NCI-H2171 treated with DMSO at 0.1 percent for 48 hours (cell line): ENCODE data around the gene MRPL11.
"Not testable (repeated sequence)": the region's sequence is repeated elsewhere in the genome, so short reads cannot be mapped to it uniquely, and the experiment has no call there.

ENCODE experiments used
- DNase-seq: peaks from one replicate; lab custom pipeline; 2025; lab: John Stamatoyannopoulos, UW

MRPL11 gene

DNA sequence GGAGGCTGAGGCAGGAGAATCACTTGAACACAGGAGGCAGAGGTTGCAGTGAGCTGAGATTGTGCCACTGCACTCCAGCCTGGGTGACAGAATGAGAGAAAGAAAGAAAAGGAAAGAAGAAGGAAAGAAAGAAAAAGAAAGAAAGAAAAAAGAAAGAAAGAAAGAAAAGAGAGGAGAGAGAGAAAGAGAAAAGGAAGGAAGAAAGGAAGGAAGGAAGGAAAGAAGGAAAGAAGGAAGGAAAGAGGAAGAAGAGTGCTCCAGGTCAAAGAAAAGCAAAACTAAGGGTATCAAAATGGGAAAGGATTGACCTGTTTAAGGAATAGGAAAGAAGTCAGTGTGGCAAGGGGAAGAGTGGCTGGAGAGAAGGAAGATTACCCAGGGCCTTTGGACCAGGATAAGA is 7.4 kb downstream of the MRPL11 start:
- DNase-seq, result not testable (repeated sequence)

DNA sequence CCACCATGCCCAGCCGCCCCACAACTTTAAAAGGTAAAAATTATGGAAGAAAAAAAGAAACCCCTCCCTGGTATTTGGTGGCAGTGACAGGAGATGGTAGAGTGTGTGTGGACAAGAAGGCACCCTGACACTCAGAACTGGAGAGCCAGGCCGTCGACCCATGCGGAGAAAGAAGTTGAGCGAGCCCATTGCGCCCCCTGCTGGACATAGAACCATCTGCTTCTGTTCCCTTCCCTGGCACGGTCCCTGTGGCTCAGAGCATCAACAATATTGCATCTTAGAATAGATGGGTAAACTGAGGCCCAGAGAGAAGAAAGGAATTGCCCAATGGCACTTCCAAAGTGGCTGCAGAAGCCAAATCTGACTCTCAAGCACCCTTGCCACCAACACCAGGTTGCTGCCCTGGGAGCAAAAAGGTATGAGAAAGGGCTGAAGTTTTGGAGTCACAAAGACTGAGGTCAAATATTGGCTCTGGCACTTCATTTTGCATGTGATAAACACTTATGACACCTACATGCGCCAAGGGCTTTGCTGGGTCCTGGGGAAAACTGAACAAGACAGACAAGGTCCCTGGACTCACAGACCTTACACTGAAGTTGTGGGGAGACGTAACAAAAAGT is 8.6 kb downstream of the MRPL11 start:
- DNase-seq, result peak; percentile 74

DNA sequence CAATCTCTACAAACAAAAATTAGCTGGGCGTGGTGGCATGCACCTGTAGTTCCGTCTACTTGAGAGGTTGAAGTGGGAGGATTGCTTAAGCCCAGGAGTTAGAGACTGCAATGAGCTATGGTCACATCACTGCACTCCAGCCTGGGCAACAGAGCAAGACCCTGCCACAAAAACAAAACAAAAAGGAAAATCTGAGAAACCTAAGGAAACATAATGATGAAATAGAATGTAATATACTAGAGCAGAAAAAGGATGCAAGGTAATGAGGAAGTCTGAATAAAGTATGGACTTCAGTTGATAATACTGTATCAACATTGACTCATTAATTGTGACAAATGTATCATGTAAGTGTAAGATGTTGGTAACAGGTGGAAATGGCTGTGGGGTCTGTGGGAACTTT is 9.7 kb downstream of the MRPL11 start:
- no peak for DNase-seq

DNA sequence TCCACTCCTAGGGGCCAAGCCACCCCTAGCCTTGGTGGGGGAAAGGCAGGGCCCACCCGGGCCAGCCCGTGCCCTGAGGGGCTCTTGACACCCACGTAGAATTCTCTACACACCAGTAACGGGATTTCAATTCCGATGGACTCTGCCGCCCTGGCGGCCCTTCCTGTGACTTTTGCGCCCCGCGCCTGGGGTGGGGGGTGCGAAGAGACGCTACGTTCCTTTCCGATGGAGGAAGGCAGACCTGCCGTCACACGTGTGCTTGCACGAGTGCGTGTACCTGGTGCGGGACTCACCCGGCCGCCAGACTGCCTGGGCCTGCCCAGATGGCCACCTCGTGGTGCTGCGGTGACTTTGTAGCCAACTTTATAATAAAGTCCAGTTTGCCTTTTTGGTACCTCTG is 12.3 kb downstream of the MRPL11 start:
- no peak for DNase-seq

DNA sequence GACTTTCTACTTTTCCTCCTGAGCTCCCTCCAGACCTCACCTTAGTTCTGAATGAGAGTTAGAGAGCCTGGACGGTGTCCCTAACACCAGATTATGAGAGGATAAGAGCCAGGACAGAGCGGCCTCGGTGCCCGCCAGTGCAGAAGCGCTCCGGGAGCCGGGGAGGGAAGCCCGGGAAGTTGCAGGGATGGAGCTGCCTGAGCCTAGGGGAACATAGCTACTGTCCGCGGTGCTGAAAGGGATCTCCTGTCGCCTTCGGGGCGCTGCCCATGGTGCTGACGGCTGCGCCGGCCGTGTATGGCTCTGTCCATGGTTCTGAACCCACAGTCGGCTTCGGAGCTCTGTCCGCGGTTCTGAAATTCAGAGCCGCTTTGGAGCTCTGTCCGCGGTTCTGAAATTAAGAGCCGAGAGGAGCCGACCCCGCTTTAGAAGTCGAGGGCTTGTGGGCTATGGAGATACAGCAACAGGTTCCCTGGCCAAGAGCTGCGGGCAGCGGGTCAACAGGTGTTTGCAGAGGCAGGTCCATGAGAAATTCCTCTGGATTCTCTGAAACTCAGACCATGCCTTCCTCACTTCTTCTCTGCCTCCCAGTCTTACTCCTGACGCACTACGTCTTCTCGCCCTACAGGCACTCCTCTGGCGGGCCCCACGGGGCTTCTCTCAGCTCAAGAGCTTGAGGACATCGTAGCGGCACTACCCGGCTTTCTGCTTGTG is 17.0 kb downstream of the MRPL11 start:
- no peak for DNase-seq

DNA sequence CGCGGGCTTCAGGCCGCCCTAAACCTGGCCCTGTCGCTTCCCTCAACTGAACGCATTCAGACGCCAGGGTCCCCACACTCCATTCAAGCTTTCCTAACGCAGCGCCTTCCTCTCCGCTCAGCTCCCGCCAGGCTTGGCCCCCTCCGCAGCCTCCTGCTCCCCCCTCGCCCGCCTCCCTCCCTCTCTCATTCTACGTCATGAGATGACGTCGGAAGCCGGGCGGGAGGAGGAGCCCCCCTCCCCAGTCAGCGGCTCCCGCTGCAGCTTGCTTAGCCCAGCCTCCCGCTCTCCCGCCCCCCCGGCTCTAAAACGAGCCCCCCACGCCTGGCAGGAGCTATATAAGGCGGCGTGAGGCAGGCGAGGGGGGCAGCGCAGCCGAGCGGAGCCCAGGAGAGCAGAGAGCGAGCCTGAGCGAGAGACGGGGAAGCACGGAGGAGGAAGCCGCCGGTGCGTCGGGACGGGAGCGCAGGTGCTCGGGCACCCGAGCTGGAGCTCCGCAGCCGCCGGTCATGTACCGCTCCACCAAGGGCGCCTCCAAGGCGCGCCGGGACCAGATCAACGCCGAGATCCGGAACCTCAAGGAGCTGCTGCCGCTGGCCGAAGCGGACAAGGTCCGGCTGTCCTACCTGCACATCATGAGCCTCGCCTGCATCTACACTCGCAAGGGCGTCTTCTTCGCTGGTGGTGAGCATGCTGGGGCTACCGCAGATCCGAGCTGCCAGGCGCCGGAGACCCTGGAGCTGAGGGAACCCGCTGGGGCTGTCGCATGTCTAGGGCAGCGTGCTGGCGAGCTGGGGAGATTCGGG is 17.8 kb downstream of the MRPL11 start, which contains the start of gene NPAS4:
TSS of gene NPAS4 (plus strand) at position 365 of the 806 bp plus-strand sequence. CDS start at position 510, 145 bp downstream.
- DNase-seq, result no peak

DNA sequence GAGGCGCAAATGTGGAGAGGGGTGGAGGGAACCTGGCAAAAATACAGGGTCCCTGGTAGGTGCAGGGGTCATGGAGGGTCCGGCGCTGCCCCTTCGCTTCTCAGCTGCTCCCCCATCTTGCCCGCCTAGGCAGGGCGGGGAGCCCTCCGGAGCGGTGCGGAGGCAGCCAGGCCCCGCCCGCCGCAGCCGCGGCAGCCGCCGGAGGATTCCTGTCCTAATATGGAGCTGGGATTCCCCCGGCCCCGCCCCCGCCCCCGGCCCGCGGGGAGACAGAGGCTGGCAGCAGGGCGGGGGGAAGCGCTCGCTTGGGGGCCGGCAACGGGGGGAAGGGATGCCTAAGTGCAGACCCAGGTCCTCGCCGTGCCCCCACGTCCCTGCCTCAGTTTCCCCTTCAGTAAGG is 18.8 kb downstream of the MRPL11 start:
- peak; percentile 63 for DNase-seq

DNA sequence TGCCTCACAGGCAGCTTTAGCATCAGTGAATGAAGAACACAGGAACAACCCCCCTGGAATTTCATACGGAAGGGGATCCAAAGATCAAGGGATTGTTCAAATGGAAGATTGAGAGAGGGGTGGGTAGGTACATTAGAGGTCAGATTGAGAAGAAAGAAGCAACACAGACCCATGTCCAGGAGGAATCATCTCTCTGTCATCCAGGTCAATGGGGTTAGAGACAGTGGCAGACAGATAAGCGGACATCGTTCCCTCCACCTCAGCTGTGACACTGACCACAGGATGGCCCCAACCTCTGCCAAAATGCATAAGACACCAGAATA is 19.7 kb downstream of the MRPL11 start:
- DNase-seq, result no peak

DNA sequence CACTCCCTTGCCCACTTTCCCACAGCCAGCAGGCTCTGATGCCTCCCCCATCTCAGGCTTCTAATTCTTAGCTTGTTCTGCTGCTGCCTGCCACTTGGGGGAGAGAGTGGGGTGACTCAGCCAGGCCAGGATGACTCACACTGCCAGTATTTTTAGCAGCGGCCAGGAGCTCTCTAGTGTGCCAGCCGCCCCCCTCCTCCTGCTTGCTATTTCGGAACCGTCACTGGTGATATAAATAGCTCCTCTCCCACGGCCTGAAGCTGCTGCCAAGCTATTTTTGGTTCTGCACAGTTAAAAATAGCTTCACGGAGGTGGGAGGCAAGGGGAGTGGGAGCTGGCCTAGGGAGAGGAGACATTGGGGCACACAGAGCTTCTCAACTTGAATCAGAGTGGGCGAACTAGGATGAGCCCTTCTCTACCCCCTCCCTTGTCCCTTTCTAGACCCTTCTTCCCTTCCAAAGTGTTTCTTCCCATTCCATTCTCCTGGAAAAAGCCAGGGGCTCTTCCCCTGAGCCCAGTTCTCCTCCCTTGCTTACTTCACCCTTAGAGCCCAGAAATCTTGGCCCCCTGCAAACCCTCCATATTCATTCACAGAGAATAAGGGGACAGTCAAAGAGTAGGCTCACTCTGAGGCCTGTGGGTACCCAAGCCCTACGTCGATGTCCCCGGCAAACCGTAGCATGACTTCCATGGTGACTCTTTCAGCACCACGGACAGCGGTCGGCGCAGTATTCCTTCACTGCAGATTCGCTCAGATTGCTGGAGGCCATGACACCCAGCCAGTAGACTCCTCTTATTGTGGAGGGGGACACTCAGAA is 20.3 kb downstream of the MRPL11 start:
- DNase-seq, result peak; percentile 89

DNA sequence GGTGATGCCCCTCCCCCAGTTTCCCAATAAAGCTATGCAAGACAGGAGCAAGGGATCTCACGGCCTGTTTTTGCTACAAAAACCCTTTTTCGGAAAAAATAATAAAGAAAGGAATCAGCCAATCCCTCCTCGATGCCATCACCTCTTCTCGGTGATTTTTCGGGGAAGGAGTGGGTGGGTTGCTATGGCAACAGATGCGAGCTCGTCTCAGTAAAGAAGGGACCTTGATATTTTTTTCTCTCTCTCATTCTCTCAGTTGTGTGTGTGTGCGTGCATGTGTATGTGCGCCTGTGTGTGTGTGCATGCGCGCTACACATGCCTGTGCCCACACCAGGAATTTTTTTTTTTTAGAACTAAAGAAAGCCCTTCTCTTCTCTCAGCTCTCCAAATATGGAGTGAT is 21.6 kb downstream of the MRPL11 start:
- DNase-seq, result no peak

DNA sequence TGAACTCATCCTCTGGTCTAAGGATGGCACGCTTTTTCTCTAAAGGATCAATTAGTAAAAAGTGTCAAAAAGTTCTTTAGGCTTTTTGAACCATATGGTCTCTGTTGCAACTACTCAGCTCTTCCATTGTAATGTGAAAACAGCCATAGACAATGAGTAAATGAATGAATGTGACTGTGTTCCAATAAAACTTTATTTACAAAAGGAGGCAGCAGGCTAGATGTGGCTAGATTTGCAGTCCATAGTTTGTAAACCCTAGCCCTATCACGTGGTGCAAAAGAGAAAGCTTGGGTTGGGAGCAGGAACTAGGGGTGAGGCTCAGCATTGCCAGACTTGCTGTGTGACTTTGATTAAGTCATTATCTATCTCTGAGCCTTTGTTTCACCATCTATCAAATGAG is 23.2 kb downstream of the MRPL11 start:
- DNase-seq, result no peak

DNA sequence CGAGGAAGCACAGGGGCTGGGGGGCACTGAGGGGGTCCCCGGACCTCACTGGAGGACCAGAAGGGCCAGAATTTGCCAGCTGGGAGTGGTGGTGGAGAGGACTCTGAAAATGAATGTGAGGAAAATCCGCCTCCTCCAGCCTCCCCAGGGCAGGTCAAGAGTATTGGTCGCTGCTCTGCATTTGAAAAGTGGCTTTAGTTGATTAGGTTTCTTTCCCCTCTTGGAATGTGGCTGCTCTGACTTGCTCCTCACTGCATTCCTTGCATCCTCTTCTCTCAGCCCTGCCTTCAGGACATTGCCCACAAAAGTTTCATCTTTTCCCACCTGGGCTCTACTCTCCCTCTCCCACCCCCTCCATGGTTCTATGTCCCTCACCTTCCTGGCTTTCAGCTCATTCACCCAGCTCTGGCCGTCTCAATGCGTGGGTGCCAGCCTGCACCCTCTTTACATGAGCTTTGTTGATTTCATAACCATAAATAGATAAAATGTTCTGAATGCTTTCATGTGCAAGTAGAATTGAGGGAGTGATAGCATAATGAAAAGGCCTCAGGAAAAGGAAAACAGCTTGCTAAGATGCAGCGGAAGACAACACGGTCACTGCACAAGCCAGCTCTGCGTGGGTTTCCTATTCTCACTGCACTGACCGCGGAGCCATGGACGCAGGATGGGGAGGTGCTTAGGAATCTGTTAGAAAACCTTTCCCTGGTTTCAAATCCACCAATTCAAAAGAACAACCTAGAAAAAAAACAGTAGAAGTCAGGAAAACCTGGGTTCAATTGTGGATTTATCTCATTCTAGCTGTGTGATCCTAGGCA is 24.3 kb downstream of the MRPL11 start:
- DNase-seq, result no peak

DNA sequence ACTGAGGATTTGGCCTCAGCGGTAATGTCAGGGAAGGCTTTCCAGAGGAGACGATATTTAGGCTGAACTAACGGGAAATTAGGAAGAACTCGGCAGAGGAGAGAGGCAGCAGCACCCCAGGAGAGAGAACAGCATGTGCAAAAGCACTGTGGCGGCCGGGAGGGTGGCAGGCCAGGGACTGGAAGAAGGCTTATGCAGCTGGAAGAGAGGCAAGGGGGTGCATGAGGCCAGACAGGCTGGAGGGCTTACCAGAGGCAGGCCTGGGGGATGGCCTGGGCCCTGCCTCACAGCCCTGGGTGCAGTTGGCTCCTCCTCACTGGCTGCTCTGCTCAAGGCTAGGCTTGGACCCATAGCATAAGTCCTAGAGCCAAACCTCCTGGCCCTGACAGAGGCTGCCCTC is 25.5 kb downstream of the MRPL11 start:
- no peak for DNase-seq

DNA sequence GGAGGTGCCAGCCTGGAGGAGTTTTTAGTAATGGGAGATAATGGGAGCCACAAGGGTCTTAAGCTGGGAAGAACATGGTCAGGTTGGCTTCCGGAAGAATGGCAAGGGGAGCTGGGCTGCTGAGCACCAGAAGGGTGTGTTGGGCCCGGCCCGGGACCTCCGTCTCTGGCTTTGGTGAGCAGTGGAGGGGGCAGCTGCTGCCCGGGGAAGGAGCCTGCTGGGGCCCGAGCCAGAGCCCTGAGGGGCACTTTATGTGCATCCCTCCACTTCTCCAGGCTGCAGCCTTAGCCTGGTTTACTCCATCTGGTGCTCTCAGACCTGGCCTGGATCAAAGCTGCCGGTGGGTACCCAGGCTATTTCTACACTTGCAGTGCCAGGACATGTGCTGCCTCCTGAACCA is 26.5 kb downstream of the MRPL11 start:
- no peak for DNase-seq

DNA sequence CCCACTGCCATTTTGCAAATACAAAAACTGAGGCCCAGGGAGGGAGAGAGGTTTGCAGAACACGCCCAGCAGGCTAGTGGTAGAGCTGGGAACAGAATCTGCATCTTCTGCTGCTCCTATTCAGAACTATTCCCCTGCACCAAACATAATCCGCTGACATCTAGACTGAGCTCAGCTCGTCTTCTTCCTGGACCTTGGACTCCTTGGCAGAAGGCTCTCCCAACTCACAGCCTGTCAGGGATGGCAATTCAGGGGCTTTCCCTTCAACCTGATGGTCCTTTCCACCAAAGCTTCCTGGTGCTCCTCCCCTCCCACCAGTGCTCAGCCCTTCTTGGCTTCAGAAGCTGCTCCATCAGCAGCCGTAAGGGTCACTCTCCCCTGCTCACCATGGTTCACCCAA is 27.3 kb downstream of the MRPL11 start:
- no peak for DNase-seq

DNA sequence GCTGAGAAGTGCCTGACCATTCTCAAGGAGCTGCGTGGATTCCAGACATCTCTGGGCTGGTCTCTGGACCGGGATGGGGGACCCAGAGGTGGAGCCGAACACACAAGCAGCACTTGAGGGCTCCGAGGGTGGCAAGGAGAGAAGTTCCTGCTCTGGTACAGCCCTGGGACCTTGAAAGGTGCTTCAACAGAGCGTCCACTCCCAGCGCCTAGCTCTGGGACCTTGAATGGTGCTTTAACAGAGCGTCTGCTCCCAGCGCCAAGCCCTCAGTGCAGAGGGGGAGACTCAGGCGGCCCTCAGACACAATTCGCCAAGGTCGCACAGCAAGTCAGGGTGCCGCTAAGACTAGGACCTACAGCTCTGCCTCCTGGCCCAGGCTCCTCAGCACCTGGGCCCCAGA is 28.5 kb downstream of the MRPL11 start:
- no peak for DNase-seq

DNA sequence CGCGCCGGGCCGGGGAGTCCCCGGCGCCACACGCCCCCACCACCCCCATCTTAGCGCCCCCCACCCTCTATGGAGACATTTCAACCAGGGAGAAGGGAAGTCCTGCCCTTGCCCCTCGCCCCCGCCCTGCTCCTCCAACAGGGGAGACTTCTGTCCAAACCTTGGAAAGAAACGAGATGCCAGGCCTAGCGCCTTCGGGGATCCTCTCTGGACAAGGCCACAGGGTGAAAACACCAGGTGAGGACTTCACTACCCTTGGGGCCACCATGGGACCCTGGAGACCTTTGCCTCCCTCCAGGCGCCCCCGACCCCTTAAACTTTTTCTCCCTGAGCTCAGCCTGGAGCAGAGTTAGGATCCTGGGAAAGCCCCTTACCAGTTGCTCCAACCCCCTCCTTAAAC is 29.4 kb downstream of the MRPL11 start:
- DNase-seq, result no peak

DNA sequence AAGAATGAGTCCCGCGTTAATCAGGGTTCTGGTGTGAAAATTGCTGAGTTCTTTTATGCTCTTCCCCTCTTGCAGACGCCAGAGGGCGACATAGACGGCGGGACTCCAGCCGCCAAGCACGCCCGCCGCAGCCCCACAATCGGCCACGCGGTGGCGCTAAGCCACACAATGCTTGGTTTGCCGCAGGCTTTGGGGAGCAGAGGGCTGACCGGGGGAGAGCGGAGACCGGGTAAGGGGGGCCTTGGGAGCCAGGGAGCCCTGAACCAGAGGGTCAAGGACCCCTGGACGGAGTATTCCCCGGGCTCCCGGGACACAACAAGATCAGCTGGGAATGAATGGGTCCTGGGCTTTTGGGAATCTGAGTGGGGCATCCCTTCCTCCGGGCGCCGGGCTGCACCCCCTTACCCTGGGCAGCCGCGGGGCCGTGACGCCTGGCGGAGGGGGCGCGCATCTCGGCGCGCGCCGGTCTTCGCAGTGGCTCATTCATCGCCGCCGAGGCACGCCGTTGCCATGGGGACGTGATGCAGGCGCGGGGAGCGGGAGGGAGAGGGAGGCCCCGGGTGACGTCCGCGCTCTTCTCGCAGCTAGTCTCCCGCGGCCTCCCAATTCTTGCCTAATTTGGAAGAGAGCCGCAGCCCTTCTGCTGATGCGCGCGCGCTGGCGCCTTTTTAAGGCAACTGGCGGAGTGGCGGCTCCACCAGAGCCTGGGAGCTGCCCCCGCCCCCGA is 30.0 kb downstream of the MRPL11 start:
- peak; percentile 96 for DNase-seq

DNA sequence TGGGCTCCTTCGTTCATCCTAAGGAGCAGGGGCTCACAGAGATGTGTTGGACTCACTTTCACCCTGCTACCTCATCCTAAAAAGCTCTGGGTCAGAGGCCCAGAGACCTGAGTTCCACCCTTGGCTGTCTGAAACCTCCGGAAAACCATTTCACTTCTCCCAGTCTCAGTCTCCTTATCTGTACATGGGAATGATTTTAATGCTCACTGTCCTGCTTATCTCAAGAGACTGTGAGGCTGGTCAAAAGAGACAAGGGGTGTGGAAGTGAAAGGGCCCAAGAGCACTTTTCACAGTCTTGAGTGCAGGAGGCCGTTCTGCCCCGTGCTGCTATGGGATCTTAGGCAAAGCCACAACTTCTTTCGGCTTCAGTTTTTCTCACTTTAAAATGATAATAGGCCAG is 31.0 kb downstream of the MRPL11 start:
- no peak for DNase-seq

DNA sequence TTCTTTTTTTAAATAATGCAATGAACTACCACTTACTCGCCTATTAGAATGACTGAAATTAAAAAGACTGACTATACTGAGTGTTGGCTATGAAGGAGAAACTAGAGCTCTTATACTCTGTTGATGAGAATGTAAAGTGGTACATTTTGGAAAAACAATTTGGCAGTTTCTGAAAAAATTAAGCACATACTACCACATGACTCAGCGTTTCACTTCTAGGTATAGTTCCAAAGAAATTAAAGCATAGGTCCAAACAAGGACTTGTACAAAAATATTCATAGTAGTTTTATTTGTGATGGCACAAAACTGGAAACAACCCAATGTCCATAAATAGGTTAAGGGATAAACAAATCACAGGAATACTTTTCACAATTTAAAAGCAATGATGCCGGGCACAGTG is 44.7 kb downstream of the MRPL11 start:
- no peak for DNase-seq

DNA sequence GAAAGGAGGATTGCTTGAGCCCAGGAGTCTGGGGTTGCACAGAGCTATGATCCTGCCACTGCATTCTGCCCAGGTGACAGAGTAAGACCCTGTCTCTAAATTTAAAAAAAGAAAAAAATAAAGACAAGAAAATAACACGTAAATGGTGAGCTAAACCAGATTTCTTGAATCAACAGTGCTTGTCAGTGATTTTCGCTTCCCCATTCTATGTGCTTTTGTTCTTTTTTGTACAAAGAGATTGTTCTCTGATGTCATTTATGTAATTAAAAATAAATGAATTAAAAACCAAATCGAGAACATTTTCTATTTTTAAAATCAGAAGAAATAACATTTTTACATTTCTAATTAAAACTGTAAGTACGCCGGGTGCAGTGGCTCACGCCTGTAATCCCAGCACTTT is 47.3 kb downstream of the MRPL11 start:
- no peak for DNase-seq
